GM21528 (cell line): ENCODE results near the gene ASB13.

Experiments used
- ATAC-seq: cut with Tn5 transposase; IDR thresholded peaks from one replicate; pipeline ENCODE4 v1.9.1; 2021; ENCODE audit warnings: mild to moderate bottlenecking, moderate library complexity; ENCODE audit not compliant: unreplicated experiment, low FRiP score

ASB13 gene

GRCh38 chr10:5648494-5649457 is 17.6 kb downstream of the ASB13 start:
- ATAC-seq, result no peak

GRCh38 chr10:5647507-5648240 is 18.7 kb downstream of the ASB13 start:
- no peak for ATAC-seq

- no peak for ATAC-seq
Measured at GRCh38 chr10:5645944-5646617, 20.3 kb downstream of the ASB13 start.

GRCh38 chr10:5645375-5645774 is 21.0 kb downstream of the ASB13 start:
- no peak for ATAC-seq

GRCh38 chr10:5644930-5645329 is 21.5 kb downstream of the ASB13 start:
- ATAC-seq, result no peak

- ATAC-seq, result no peak
Measured at GRCh38 chr10:5643346-5644067, 22.9 kb downstream of the ASB13 start.

GRCh38 chr10:5641501-5641900 is 24.9 kb downstream of the ASB13 start:
- ATAC-seq, result no peak

- ATAC-seq, result no peak
Measured at GRCh38 chr10:5640501-5640900, 25.9 kb downstream of the ASB13 start.

GRCh38 chr10:5640036-5640435 is 26.4 kb downstream of the ASB13 start:
- no peak for ATAC-seq

- ATAC-seq, result no peak
Measured at GRCh38 chr10:5639066-5639465, 27.3 kb downstream of the ASB13 start.

- no peak for ATAC-seq
Measured at GRCh38 chr10:5638494-5638893, 27.9 kb downstream of the ASB13 start.

GRCh38 chr10:5634918-5635317 is 31.5 kb downstream of the ASB13 start:
- no peak for ATAC-seq

GRCh38 chr10:5633166-5633749 is 33.1 kb downstream of the ASB13 start:
- ATAC-seq, result no peak

GRCh38 chr10:5632446-5632845 is 33.9 kb downstream of the ASB13 start:
- ATAC-seq, result no peak

- ATAC-seq, result no peak
Measured at GRCh38 chr10:5631936-5632335, 34.5 kb downstream of the ASB13 start.

GRCh38 chr10:5630112-5630436 is 36.3 kb downstream of the ASB13 start:
- ATAC-seq, result no peak

GRCh38 chr10:5629303-5630111 is 36.9 kb downstream of the ASB13 start:
- ATAC-seq, result peak; percentile 88

- no peak for ATAC-seq
Measured at GRCh38 chr10:5628451-5629302, 37.7 kb downstream of the ASB13 start.
